GM21423 (cell line): ENCODE measurements around the gene MGLL.

Experiments used
- ATAC-seq: cut with Tn5 transposase; IDR thresholded peaks from one replicate; pipeline ENCODE4 v1.9.1; 2021; ENCODE audit warnings: mild to moderate bottlenecking, moderate library complexity; ENCODE audit not compliant: unreplicated experiment

MGLL gene

DNA sequence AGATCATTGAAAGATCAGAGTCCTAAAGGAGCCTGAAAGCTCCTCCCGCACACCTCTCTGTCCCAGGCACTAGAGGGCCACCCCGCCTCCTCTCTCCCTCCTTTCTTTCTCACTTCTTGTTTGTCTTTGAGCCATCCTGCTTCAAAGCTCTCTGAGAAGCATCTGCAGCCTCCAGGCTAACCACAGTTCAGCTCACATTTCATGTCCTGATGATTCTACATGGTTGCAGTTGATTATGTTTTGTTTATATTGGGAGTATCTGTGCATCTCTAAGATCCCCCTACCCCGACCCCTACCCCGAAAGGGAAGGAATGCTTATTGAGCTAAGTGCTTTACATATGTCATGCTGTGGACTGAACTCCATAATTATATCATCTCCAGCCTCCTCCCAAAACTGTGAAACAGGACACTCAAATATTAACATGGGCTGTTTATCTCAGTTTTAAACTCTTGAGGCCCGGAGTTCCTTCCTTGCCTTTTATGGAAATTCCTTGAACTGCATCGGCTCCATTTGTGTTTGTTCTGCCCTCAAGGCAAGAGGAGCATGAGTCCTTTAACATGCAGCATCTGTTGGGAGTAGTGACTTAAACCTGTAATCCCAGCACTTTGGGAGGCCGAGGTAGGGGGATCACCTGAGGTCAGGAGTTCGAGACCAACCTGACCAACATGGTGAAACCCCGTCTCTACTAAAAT, 30.9 kb downstream of the MGLL start:
- peak; percentile 76 for ATAC-seq

DNA sequence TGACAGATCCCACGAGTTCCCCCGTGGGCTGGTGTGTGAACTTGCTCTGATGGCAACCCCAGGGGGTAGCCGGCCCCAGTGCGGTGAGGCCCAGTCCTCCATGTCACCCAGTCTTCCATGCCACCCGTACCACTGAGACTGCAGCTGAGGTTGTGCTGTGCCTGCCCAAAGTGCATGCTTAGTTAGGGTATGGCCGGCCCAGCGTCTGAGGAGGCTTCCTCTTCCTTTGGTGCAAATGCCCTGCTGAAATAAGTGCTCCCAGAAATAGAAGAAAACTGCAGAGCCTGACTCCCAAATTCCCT, 31.5 kb downstream of the MGLL start:
- ATAC-seq, result no peak

DNA sequence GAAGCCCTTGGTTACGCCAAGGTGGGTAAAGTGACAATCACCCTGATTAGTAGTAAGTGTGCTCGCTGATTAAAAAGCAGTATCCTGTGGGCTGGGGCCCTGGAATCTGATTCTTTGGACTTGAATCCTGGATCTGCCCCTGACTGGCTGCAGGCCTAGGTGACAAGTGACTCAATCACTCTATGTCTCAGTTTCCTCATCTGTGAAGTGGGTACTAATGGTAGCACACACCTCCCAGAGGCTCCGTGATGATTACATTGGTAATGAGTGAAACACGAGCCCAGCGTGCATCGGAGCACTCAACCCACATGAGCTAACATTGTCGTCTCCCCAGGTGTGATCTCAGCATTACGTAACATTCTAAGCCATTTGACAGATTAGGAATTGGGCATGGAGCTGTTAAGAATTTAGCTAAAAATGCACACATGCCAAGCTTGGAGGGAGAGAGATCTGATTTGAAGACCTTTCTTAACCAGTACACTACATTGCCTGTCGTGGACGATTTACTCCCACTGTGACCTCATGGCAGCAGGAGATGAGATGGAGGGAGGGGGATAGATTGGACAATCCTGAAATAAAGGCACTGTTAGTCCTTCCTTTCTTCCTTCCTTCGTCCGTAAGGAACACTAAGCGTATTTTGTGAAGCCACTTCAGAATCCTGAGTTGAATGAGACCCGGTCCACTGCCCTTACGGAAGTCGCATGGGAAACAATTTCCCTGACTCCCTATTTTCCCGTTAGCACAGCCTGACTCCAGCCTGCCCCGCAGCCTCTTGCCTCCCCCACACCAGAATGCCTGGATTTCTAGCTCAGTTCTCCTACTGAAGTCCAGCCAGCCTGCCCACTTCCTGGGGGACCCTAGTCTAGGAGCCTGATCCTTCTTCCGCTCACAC, 32.1 kb downstream of the MGLL start:
- ATAC-seq, result no peak

DNA sequence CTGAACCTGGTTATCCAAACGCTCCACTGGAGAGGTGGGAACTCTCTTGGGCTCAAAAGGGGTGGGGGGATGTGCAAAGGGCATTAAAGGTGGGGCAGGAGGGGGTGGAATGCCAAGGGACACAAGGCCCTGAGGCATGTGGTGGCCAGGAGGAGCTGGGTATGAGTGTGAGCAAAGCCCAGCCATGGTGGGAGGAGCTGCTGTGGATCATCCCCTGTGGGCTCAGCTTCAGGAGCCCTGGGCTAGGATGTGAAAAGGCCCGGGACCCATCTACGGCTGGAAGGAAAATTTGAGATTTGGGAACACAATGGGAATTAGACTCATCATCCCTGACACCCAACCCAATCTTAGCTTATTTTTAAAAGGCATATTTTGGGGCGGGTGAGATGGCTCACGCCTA, 33.3 kb downstream of the MGLL start:
- ATAC-seq, result no peak

DNA sequence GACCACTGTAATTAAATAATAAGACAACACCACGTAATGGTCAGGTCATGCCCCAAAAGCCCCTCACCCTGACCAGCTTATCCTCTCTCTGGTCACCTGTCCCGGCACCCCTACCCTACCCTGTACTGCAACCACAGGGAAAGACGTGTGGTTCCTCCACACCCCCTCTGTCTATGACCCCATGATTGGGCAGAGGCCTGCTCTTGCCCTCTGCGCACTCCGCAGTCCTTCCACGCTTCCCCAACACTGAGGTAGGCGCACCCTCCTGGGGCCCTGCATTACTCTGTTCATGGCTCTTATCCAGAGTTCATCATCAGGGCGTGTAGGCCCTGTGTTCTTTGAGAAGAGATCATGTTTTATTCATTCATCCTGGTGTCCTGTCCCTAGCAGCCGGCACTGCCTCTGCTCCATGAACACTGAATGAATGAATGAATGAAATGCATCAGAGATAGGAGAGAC, 33.8 kb downstream of the MGLL start:
- no peak for ATAC-seq

DNA sequence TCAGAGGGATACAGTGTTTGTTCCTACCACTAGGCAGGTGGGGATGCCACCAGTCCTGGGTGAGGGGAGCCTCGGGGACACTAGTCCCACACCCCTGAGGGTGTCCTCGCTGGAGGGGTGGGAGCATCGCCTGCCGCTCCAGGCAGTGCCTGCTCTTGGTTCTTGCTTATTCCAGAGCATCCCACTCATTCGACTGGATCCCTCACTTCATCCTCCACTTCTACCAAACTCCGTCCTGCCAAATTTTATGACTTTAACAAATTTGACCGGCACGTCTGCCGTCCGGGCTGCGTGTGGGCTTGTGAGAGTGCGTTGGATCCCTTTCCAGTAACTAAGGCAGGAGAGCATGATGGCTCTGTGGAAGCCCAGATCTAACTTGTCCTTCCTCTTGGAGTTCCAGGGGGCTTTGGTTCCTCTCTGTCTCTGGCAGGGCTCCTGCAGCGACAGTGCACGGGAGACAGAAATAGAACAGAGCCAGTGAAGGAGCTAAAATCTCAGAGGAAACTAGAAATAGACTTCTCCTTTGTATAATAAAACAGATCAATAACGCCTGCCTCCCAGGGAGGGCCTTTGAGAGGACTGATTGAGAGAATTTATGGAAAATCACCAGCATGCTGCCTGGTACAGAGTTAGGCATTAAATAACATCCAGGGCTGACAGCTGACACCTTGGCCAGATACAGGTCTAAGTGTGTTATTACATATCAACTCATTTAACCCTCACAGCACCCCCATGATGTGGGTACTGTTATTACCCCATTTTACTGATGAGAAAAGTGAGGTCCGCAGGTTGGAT, 34.5 kb downstream of the MGLL start:
- ATAC-seq, result no peak

DNA sequence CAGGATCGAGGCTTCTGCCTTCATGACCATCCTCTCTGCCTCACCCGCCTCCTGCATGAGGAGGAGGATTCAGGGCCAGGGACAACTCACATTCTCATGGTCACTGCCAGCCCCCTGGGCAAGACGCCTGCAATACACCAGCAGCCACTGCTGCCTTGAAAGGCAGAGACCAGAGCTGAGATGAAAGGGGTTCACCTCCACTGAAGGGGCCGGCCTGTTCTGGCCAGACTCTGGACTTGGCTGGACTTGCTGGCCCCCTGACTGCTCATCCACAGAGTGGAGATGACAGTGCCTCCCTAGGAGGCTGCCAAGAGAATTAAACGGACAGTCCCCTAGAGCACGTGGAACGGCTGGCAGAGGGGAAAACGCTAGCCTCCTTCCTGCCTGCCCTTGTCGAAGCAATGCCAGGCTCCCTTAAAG, 35.2 kb downstream of the MGLL start:
- no peak for ATAC-seq

DNA sequence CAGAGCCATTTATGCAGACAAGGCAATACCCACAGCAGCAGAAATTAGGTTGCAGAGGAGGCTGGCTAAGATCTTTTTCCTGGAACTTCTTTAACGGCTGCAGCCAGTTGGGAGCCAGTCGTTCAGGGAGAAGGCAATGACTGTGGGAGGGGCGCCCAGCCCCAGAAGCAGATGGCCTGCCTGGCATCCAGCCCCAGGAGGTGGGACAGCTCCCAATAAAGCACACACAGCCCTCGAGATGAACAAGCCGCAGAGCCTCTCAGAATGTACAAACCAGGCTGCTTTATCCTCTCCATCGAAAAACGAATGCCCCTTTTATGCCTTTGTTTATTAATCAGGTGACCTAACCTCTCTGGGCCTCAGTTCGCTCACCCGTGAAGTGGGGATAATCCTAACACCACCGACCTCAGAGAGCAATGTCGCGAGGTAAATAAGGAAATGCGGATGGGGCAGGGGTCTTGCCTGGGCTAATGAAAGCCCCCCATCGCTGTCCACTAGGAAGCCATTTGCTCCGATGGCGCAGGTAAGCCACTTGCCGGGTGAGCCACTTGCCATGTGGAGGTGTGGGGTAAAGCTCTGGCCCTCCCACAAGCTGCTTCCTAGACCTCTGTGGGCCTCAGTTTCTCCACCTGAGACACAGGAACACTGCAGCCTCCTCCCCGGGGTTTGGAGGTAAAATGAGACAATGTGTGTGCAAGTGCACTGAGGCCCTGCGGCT, 35.8 kb downstream of the MGLL start:
- ATAC-seq, result no peak

DNA sequence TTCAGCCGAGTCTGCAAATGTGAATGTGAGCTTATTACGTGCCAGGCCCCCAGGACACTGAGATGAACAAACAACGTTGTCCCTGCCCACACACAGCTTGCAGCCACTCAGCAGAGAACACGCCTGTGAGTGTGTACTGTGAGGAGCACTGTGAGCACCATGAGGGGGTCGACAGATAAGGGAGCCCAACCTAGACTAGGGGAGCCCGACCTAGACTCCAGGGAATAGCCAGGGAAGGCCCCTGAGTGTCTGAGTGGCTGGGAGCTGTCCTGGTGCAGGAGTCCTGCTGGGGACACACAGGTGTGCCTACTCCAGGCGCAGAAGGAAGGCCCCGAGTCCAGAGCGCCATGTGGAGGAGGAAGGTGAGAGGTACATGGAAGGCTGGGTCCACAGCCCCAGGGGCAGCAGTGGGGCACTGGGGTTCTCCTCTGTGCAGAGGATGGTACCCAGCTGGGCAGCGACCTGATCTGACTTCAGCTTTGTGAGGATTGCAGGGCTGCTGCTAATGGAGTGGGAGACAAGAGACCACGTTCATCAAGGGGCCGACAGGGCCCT, 36.5 kb downstream of the MGLL start:
- no peak for ATAC-seq

DNA sequence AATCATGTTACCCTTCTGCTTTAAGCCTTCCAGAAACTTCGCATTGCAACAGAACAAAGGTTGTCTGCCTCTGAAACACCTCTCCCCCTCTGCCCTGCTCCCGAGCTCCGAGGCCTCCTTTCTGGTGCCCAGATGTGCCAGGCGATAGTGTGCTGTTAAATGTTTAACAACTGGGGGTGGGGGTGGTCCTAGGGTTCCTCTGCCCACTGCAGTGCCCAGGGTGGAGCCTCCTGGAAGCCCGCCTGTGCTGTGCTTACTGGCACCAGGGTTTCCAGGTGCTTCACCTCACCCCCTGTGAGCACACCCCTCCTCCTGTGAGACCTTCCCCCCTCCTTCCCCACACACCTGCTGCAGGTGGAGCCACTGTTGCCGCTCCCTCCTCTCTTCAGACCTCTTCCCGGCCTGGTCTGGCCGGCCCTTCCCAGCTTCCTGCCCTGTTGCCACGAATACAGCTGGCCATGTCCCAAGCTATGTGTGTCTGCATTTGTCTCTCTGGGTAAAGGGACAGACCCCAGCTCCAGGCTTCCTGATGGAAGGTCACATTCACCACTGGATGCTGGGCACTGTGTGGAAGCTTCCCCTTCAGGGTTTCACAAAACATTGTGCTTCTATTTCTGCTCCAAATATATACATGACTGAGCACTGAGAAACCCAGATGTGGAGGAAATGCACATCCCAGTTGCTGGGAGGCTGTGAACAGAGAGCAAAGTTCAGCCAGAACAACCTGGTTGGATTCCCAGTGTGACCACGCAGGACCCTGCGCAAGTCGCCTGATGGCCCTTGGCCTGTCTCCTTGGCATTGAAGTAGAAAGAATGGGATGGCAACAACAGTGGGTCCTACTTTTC, 37.2 kb downstream of the MGLL start:
- ATAC-seq, result no peak

DNA sequence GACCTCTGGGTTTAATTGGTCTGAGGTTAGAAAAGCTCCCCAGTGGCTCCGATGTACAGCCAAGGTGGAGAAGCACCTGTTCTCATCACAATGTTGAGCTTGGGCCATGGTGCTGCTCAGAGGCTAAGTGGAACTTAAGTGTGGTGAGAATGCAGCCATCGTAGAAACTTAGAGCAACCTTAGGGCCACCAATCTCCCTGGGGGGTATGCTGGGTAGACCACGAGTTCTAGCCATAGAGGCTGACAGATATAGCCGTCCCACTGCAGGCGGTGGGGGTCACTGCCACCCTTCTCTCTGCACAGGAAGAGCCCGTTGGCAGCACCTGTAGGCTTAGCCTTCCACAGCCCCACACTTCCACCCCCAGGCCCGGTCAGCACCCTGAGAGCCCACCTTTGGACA, 38.0 kb downstream of the MGLL start:
- peak; percentile 51 for ATAC-seq

DNA sequence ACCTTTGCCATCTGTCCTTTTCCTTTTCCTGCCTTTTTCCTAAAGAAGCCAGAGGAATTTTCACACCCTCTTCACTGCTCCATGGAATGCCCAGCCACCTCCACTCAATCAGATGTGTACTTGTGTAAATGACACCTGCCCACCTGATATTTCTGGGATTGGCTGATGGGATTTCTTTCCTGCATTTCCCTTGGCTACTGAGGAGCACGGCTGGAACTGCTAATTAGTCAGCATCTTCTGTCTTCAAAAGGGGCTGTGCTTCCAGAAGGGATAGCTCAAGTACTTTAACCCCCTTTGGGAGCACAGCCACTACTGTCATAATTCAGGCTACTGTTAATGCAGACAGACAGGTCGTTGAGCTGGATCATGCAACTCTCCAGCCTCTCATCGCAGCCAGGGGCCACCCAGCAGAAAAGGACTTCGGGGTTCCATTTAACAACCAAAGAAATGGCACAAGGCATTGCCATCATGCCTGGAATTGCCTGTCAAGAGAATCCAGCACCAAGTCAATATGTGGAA, 38.6 kb downstream of the MGLL start:
- ATAC-seq, result no peak

DNA sequence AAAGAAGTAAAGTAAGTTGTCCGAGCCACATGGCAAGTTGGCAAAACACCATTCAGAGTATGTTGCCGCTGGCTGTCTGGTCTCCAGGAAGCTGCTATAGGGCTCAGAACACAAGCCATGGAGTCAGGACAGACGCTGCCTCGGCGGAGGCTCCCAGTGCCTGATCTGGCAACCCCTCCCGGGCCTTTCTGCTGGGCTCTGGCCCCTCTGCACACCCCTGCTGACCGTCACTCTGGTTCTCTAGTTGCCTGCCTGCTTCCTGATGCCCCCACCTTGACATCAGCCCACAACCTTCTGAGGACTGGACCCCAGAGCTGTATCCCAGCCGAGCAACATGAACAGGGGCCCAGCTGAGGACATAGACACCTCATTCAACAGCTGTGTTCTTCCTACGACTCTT, 39.1 kb downstream of the MGLL start:
- ATAC-seq, result no peak

DNA sequence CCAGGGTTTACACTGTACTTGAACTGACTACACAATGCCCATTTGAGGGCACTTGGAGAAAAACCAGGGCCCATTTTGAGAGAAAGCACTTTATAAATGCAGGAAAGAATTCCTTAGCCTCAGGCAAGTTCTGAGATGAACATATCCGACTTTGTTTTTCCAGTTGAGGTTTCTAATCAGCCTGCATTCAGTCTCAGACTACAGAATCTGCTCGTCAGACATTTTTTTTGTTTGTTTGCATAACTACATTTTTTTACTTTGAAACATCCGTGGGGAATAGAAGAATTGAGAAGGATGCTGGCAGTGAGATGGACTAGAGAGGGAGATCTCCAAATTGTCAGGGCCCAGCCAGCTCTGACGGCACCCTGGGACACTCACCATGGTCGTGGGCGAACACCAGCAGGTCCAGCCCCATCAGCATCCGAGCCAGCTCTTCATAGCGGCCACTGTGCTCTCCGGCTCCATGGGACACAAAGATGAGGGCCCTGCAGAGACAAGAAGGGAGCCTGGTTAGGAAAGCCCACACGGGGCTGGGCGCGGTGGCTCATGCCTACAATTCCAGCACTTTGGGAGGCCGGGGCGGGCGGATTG, 40.8 kb downstream of the MGLL start:
- no peak for ATAC-seq

DNA sequence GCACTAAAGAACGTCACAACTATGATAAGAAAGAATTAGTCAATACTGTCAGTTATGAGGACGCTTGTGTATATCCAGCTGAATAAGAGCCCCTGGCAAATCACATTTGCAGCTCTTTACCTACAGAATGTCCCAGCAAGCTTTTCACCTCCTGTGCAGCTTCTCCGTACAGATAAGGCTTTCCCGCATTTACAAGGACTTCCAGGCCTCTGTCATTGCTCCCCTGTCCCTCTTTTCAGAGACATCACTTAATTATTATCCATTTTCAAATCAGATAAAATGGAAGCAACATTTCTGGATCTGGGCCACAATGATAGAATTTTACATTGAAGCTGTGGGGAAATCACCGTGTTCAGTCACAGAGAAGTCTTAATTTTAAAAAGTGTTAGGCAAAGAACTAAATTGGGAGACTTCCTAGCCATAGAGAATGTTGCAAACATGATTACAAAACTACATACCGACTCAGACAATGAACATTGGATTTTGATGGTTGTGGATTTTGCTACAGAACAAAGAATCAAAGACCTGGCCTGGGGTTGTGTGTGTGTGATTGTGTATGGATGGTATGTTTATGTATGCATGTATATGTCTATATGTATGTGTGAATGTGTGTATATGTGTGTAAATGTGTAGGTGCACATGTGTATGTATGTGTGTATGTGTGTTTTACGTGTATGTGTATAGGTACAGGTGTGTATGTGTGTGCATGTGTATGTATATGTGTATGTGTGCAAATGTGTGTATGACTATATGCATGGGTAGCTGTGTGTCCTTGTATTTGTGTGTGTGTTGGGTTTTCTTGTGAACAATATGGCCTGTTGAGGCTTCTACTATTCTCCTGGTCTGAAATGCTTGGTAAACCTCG, 41.5 kb downstream of the MGLL start:
- no peak for ATAC-seq

DNA sequence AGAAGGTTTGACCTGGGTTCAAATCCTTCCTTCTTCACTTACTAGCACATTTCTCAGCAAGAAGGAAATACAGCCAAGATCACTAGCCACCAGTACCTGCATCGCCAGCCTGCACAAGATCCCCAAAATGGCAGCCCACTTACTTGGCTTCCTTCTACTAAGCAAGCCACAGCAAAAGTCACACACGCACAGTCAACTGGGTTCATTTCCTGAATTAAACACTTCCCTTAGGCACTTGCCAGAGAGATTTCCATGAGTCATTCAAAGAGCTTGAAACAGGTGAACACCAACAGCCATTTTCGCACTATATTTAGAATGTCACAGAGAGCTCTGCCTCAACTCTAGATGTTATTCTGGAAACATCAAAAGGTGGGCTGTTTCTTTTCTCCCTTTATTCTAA, 42.6 kb downstream of the MGLL start:
- ATAC-seq, result no peak

DNA sequence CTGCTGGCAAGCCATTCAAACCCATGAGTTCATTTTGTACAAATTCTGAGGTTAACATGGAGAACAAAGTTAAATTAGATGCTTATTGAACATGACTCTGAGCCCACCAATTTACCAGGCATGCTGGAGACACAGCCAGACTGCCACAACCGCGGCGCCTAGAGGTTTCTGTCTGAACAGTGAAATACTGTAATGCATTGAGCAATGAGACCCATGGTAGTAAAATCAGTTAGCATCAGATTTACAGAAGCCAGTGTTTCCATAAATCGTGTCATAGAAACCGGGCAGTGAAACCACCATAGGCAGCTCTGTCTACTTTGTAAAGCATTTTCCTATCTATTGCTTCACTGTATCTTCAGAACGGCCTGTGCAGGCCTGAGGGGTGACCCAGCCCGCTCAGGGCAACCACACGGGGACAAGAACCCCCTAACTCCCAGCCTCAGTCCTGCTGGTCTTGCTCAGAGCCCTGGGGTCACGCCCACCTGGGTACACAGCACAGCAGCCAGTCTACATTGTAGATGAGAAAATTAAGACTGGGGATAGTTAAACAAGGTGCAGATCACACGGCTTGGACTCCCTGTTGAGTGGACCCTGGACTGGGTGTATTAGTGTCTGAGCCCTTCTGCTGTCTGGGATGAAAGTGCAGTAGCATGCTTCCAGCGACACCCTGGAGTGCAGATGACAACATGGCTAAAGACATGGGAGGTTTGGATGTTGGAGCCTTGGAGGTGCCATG, 44.2 kb downstream of the MGLL start:
- no peak for ATAC-seq

DNA sequence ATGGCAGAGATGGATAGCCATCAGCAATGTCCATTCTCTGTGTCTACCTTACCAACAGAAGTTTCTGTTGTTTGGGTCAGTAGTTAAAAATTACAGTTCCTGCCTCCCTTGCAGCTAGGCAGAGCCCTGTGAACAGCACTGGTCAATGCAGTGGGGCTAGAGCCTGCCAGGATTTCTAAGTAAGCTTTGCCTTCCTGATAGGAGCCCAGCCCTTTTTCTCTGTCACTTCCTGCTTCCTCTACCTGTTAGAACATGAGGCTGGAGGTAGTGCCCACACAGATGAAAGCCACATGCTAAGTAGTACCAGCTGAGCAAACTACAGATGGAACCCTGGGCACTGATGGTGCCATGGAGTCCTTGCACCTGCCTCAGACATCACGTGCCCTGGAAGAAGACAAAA, 45.0 kb downstream of the MGLL start:
- no peak for ATAC-seq
